Activated CD4-positive, alpha-beta T cell treated with anti-CD3 and anti-CD28 coated beads, Interleukin-2, amount 50 U/mL, for 16 hours (primary cell): ENCODE measurements around the gene HEXIM1.
A peak's percentile ranks its signal among the peaks of the same experiment; 100 is the strongest.

ENCODE experiments used
- DNase-seq: peaks from one replicate; pipeline ENCODE4 v3.0.0-alpha.2; 2020

Gene HEXIM1

DNA sequence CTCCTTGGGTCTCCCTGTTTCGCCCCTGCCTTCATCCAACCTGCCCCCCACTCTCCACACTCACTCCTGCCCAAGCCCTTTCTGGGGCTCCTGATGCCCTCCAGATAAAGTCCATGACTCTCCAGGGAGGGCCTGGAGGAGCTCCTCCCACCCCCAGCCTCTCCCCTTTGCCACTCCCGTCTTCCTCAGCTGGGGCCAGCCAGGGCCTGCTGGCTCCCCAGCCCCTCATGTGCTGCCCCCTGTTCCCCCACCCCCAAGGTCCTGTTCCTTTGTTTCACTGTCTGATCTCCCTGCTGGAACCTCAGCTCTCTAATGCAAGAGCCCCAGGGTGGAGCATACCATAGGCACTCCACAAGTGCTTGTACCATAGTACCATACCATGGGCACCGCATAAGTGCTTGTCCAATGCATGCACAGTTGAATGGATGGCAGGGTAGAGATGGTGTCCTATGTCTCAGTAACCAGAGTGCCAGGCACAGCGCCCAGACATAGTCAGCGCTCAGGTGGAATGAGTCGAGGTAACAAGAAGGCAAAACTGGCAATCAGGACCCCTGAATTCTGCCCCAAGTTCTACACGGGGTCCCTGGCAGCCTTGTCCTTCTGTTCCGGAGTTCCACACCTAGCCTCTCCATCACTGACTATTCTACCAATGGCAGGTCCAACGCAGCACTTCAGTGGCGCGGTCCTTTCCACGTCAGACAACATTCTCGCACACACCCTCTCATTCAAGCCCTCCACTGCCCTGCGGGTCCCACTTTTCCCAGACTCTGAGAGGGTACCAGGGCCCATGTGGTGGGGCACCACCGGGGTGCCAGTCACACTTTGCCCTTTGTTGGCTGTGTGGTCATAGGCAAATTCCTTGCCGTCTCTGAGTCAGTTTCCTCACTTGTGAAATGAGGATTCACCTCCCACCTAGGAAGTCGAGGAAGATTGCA lies 17.3 kb upstream of the HEXIM1 start:
- no peak for DNase-seq

DNA sequence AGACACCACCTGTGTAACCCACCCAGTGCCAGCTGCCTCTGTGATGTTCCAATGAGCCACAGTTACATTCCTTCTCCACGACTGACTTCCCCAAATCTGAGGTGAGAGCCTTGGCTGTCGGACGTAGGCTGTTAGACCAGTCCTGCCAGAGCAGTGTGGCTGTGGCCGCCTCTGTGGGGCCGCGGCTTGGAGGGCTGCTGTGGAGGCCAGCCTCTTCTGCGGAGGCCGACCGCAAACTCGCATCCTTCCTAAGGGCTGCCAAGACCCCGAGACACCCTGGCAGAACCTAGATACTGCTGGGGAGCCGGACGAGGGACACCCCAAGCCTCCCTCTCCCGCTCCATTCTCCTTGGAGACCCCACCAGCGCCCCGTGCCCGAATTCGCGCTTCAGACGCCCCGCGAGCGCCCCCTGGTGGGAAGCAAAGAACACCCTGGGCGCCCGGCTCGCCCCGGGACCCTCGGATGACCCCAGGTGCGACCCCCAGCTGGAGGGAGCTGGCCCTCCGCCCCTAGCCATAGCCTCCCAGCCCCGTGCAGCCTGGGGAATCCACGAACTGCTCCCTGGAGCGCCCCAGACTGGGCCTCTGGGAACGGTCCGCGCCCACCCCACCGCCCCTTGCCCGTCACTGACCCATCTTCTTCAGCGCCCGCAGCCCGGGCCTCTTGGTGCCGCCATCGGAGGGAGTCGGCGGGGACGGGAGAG lies 16.5 kb upstream of the HEXIM1 start:
- DNase-seq: peak; percentile 41

DNA sequence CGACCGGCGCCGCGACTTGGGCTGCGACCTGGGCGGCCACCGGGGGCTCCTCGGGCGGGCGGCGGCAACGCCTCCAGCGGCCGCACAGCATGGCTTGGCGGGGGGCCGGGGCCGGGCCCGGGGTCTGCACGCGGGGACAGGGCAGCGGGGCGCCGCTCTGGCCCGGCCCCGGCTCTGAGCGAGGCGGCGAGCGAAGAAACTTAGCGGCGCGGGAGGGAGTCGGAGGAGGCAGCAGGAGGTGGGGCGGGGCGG lies 16.0 kb upstream of the HEXIM1 start, which contains the start of gene PLCD3:
Gene PLCD3, minus strand, starts transcription at position 196 of the 252 bp plus-strand sequence. Its CDS starts 105 bp downstream, at position 91.
- DNase-seq: no peak

DNA sequence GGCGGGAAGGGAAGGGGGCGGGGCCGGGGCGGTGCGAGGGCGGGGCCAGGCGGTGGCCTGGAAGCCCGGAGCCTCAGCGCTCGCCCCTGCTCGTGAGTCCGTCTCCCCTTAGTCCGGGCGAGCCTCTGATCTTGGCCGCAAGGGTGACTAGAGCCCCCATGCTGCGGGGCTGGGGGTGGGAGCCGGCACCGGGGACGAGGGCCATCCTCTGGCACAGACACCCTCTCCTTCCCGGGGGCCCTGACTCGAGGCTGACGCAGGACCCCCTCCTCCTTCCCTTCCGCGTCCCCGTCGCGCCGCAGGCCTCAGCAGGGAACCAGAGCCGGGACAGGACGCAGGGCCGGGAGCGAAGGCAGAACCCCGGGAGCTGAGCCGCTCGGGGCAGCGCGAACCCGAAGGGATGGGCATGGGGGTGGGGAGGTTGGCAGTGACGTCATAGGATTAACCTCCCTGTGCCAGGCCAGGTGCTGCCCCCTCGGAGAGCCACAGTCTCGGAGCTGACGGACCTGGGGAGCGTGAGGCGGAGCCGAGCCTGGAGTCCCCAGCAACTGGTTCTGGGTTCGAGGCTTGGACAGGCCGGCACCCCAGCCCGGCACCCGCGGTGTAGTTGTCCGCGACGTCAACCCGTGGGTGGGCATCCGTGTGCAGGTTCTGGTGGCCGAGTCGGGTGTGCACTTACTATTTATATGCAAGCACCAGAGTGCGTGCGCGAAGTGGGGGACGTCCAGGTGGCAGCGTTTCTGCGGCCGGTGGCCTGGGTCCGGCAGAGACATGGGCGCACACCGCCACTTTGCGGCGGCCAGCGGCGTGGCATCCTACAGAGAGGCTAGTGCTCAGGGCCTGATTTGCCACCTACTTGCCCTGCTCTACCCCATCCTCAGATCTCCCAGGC lies 15.5 kb upstream of the HEXIM1 start:
- DNase-seq: peak; percentile 68

DNA sequence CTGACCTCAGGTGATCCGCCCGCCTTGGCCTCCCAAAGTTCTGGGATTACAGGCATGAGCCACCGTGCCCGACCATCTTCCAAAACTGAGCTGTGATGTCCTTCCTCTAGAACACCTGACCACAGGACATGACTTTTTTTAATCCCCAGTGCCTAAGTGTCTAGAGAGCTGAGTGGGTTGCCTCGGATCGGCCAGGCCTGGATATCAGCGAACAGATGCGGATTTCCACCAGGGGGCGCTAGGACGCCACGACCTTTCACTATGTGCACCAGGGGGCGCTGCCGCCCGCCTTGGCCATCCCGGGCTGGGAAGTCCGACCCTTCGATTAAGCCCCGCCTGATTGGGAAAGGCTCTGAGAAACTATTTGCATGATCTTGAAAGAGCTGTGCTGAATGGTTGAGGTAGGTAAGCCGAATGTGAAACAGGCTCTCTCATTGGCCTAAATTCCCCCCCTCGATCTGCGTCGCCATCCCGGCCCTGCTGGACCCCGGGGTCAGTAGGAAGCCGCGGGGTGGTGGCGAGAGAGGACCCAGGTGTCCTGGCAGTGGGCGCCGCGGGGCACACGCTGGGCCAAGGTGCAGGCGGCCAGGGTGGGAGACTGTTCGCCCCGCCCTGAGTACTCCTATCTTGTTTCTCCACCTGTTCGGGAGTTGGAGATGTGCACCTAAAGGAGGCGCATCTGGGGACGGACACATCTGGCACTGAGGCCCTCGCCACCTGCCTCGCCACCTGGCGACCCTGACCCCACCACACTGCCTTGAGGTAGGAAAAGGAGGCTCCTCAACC lies 12.9 kb upstream of the HEXIM1 start, which contains the start of gene ACBD4:
Gene ACBD4, plus strand, starts transcription at position 496 of the 786 bp plus-strand sequence. CDS start 458 bp downstream, outside the sequence.
- DNase-seq: peak; percentile 98

DNA sequence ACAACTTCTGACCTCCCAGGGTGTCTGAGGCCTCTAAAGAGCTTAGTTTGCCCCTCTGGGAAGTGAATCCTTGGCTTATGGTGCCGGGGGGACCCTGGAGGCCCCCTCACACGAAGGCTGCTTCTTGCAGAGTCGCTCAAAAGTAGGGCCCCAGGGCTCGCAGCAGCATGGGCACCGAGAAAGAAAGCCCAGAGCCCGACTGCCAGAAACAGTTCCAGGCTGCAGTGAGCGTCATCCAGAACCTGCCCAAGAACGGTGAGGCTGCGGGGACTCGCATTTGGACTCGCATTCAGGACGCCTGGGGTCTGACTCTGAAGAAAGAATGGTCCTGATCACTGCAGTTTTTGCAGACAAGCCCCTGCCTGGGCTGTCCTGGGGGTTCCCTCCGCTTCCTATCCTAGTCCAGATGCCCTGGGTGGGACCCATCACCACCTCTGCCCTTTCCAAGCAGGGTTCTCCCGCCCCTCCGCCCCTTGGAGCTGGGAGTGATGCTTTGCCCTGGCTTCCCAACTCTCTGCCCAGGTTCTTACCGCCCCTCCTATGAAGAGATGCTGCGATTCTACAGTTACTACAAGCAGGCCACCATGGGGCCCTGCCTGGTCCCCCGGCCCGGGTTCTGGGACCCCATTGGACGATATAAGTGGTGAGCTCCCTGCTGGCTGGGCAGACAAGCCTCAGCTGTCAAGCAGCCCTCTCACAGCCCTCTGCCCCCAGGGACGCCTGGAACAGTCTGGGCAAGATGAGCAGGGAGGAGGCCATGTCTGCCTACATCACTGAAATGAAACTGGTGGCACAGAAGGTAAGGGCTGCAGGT lies 12.1 kb upstream of the HEXIM1 start:
- no peak for DNase-seq

DNA sequence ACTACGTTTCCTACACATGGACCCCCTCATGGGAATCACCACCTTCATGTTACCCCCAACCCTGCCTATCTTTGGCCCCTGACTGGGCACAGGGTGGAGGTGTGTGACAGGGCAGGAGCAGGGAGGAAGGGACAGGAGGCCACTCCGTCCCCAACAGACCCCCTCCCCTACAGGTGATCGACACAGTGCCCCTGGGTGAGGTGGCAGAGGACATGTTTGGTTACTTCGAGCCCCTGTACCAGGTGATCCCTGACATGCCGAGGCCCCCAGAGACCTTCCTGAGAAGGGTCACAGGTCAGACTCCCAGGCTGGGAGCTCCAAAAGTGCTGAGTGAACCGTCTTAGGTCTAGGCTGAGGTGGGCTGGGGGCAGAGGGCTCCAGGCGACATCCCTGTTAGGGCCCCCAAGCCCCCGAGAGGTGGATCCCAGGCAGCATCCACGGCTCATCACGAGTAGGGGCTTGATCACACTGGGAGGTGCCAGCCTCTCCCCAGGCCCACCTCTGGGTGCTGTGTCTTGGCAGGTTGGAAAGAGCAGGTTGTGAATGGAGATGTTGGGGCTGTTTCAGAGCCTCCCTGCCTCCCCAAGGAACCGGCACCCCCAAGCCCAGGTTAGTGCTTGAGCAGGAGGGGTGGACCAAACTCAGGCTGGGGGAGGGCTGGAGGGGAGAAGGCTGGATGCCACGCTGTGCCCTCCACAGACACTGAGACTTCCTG lies 11.3 kb upstream of the HEXIM1 start:
- no peak for DNase-seq

DNA sequence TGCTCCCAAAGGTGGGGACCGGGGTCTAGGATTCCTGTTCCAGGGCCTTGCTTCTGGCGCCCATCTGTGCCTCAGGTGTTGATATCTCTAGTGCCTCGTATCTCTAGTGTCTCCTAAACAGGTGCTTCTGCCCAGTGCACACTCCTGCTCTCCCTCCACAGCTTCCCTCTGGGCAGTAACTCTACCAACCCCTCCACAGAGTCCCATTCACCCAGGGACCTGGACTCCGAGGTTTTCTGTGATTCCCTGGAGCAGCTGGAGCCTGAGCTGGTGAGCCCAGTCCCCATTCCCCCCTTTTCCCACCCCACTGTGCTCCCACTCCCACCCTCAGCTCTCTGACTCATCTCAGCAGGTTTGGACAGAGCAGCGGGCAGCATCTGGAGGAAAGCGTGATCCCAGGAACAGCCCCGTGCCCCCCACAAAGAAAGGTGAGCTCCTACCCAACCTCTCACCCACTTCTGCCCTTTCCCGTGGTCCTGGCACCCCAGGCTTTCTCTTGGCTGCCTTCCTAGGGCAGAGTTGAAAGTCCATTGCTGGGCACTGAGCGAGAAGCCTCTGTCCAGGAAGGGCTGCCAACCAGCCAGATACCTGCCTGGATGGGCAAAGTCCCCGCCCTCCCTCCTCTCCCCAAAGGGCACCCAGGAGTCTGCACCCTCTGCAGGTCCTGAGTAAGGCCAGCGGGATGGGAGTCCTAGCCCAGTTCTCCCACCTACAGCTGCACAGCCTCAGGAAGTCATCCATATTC lies 10.5 kb upstream of the HEXIM1 start:
- no peak for DNase-seq

DNA sequence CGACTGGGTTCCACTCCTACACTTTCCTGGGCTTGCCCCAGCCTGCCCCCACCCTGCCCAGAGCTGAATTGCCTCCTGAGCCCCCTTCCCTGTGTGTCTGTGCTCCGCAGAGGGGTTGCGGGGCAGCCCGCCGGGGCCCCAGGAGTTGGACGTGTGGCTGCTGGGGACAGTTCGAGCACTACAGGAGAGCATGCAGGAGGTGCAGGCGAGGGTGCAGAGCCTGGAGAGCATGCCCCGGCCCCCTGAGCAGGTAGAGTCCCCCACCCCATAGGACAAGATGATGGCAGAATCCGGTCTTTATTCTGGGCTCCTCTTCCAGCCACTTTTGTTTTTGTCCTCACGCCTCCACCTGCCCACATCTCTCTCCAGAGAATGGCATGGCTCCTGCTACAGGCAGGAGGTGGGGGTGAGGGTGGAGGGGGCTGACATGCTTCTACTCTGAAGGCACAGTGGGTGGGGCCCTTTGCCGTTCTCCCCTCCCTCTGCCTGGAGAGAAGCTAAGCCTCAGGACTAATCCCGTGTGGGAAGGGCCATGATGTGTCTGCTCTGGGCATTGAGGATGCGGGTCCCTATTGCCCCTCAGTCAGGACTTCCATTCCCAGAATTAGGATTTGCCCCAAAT lies 9.3 kb upstream of the HEXIM1 start:
- DNase-seq: no peak

DNA sequence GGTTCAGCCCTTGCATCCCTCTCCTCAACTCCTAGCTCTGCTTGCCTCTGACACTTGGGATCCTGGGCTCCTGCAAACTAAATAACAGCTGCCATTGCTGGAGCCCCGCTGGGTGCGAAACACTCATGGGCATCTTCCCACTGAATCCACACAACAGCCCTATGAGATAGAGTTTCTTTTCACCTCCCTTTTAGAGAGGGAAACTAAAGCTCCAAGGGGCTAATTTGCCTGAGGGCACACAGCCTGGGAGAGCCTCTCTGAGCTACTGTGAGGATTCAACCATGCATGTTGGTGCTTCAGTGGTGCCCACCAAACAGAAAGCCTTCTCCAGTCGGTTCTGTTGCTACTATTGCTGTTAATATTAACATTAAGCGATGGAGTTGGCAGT lies 8.7 kb upstream of the HEXIM1 start:
- no peak for DNase-seq

DNA sequence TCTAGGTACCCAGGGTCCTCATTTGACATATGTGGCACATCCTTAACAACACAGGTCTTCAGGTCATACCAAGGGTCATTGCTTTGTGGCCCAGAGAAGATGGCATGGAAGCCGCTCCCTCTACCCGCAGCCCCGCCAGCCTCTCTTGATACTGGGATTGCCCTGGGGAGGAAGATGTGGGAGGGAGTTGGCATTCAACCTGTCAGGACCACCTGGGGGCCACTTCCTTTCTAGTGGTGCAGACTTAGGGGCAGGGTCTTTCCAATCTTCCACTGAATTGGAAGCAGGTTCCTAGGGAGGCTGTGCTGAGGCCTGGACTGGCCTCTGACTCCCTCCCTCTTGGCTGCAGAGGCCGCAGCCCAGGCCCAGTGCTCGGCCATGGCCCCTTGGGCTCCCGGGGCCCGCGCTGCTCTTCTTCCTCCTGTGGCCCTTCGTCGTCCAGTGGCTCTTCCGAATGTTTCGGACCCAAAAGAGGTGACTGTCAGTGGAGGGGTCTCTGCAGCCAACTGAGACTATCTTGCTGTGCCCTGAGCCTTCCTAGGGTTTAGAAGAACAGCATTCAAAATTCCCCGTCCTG lies 5.1 kb upstream of the HEXIM1 start:
- no peak for DNase-seq

DNA sequence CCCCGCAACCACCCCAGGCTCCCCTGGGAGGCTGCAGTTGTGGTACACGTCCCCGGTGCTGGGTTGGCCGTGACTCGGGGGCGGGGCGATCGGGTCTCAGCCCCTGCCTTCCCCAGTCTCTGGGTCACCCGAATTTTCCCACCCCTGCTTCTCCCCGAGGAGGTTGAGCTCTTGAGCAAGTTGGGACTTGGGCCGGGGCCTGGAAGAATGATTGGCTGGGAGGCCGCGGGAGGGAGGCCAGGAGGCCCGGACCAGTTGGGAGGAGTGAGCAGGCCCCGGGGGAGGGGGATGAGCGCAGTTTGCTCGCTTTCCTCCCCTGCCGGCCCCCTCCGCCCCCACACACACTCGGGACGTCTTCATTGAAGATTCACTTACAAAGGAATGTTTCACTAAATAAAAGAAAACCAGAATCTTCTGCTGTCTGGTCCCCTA lies 4.5 kb upstream of the HEXIM1 start:
- no peak for DNase-seq

DNA sequence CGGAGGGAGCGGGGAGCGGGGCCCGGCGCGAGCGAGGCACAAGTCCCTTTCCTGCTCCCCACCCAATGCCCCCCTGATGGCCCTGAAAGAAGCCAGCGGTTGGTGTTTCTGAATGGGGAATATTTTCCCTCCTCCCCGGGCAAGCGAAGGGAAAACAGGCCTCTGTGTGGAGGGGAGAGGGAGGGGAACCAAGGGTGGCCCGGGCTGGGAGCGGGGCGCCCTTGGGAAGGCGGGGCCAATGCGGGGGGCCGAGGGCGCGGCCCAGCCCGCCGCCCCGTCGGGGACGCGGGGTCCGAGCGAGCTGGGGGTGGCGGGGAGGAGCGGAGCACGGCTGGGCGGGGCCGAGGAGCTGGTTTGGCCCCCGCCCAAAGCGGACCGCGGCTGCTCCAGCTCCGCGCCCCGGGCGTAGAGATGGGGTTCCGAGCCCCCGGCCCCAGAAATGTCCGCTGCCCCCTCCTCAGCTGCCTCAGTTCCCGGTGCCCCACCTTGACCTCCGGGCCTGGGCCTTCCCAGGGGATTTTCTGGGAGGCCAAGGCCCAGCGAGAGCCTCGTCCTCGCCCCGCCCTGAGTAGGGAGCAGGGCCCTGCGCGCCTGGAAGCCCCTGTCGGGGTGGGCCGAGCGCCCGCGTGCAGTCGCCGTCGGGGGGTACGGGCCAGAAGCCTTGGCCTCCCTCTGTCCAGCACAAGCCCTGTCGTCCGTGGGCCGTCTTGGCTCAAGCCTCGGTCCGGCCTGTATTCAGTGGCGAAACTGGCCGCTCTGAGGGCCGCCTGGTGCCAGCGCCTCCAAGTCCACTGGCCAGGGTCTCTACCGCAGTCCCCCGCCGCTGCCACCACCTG lies 3.9 kb upstream of the HEXIM1 start:
- DNase-seq: no peak

DNA sequence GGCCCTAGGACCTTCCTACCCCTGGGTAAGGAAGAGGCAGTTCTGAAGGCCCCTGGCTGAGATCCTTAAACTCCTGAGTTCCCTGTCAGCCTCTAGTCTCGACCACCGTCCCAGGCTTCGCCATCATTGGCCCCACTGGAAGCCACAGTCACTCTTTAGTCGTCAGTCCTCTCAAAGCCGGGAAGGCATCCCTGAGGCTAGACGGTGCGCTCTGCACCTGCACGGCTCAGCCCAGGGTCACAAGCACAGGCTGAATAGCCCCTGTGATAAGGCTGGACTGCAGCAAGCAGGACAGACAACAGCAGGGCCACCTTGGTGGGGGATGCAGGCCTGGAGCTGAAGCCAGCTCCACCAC lies 3.3 kb upstream of the HEXIM1 start:
- no peak for DNase-seq

DNA sequence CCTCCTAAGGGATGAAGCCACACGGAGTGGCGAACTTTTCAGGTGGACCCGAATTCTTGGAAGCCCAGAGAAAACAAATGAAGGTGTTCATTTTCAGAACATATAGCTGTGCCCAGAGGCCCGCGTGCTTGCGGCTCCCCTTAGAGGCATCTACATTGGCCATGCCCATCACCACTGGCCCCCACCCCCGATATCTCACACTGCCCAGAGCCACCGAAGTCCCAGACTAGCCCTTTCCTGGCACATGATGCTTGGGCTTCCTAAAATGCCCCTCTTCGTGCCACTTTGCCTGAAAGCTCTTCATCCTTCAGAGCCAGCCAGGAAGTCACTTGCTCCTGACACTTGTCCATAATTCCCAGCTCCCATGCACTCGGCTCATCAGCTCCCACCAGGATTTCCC lies 2.1 kb upstream of the HEXIM1 start:
- no peak for DNase-seq

DNA sequence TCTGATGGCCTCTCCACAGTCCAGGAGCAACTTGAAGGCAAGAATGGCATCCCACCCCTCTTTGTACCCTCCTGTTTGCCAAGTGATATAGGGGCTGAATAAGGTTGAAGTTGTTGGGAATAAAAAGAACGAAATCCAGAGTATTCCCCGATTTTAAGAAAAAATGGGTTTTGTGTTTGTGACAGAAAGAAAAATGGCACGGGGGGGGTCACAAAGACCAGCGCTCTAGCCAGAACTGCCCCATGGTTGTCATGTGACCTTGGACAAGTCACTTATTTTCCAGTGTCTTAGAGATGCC lies 1.7 kb upstream of the HEXIM1 start:
- DNase-seq: no peak

DNA sequence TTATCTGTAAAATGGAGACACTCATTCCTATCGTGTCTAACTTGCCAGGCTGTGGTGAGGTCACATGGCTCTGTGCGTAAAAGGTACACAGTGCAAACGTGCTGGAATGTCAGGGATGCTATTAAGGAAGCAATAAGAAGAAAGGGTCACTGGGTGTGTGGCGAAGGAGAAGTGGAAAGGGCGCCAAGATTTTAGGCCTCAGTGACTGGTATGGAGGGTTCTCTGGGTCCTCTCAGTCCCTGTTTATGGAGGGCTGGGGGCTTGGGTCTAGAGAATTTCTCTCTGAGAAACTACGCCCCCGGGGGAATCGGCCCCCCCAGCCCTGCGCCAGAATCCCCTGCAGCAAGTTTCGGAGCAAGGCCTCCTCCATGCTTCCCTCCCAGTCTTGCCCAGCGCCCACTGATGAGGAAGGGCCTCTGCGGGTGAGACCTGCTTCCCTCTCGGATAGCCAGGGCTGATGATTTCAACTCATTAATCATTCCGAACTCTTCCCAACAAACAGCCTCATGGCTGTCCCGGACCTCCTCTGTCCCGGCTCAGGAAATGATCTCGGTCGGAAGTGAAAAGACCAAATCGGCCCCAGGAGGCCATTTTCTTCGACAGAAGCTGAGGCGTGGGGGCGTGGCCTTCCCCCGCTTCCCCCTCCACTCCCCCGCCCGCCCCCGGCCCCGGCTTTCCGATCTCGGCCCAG lies 1.2 kb upstream of the HEXIM1 start:
- peak; percentile 79 for DNase-seq
